Tibial artery (tissue), 4 donors: Measurements from ENCODE around the gene BRICD5.

Source experiments
- DNase-seq, 2 donors: peaks; one replicate each; pipeline ENCODE4 v3.0.0-alpha.2; 2019
- H3K27ac ChIP-seq, 2 donors: fragments of 200-600 bp; sonication (generic) in 1 of 2; 1 replicate in 1 of 2; 2 replicates in 1 of 2; pipeline ENCODE4 v1.5.1; 2018 to 2019; ENCODE audit warnings: mild to moderate bottlenecking in 1 of 2
- H3K27me3 ChIP-seq, 2 donors: fragments of 200-600 bp; sonication (generic) in 1 of 2; one replicate each; pipeline versions ENCODE4 v1.5.1 to v1.6.0; 2016 to 2019
- H3K36me3 ChIP-seq, 3 donors: fragments of 200-600 bp; sonication (generic) in 2 of 3; one replicate each; pipeline ENCODE4 v1.5.1; 2016 to 2019; ENCODE audit warnings: mild to moderate bottlenecking in 2 of 3
- H3K4me1 ChIP-seq, 4 donors: fragments of 200-600 bp; sonication (generic) in 2 of 4; 1 replicate in 3 of 4; 2 replicates in 1 of 4; pipeline ENCODE4 v1.5.1; 2016 to 2019
- H3K4me3 ChIP-seq, 2 donors: fragments of 200-600 bp; sonication (generic) in 1 of 2; 1 replicate in 1 of 2; 2 replicates in 1 of 2; pipeline ENCODE4 v1.5.1; 2018 to 2019; ENCODE audit warnings: mild to moderate bottlenecking in 2 of 2
- H3K9me3 ChIP-seq, 3 donors: fragments of 200-600 bp; sonication (generic) in 1 of 3; one replicate each; pipeline ENCODE4 v1.5.1; 2016 to 2019
- intact Hi-C: fragments of 100-400 bp; cut with DNase I; formaldehyde crosslinking; loops from one replicate; pipeline ENCODE4 v1.15.0; 2023; ENCODE audit warnings: low total_unique reads
- TF ChIP-seq, protein P1 (sequence below), 2 experiments: fragments of 200-600 bp in 1 of 2; fragments of 450-650 bp in 1 of 2; IDR thresholded peaks; one replicate each; pipeline ENCODE4 v1.5.1; 2017 to 2019; ENCODE audit warnings: antibody characterized with exemption in 2 of 2, mild to moderate bottlenecking in 1 of 2, moderate library complexity in 1 of 2

Gene BRICD5

DNA sequence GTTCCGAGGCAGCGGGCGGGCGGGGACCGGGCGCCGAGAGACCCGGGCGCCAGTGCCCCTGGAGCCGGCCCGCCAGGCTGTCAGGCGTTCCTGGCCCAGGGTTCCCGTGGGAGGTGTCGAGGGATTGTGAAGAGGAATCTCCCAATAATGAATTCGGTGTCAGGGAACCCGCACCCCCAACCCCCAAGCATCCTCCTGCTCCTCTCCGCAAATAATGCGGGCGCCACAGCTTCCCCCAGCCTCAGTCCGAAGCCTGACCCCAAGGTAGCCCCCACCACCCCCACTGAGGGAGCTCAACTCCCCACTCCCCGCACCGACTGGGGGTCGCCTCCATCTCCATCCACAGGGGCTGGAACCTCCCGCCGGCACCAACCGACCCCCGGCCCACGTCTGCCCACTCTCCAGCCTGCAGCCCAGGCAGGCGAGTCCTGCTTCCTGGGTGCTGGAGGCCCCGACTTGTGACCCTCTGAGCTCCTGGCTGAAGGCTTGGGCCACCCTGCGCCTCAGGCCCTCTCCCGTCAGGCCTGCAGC lies 13.6 kb downstream of the BRICD5 start:
- peaks cover 0 to 21% (median 16%) of the 10 kb centered on the region in 4 donors for H3K4me1 ChIP-seq
- H3K27ac ChIP-seq, result no peak overlapping the region
- DNase-seq, result no peak
- H3K36me3 ChIP-seq, result no peaks in the 10 kb centered on the region
- peaks cover 2 to 64% of the 10 kb centered on the region in 2 donors for H3K27me3 ChIP-seq
- no peaks in the 10 kb centered on the region for H3K9me3 ChIP-seq
- peak overlapping the region; percentile 32 to 33 for H3K4me3 ChIP-seq
- intact Hi-C loops, result no loop called here
- TF ChIP-seq, protein P1, sequence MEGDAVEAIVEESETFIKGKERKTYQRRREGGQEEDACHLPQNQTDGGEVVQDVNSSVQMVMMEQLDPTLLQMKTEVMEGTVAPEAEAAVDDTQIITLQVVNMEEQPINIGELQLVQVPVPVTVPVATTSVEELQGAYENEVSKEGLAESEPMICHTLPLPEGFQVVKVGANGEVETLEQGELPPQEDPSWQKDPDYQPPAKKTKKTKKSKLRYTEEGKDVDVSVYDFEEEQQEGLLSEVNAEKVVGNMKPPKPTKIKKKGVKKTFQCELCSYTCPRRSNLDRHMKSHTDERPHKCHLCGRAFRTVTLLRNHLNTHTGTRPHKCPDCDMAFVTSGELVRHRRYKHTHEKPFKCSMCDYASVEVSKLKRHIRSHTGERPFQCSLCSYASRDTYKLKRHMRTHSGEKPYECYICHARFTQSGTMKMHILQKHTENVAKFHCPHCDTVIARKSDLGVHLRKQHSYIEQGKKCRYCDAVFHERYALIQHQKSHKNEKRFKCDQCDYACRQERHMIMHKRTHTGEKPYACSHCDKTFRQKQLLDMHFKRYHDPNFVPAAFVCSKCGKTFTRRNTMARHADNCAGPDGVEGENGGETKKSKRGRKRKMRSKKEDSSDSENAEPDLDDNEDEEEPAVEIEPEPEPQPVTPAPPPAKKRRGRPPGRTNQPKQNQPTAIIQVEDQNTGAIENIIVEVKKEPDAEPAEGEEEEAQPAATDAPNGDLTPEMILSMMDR (IDR thresholded peaks at IDR 0.05), result no peak

DNA sequence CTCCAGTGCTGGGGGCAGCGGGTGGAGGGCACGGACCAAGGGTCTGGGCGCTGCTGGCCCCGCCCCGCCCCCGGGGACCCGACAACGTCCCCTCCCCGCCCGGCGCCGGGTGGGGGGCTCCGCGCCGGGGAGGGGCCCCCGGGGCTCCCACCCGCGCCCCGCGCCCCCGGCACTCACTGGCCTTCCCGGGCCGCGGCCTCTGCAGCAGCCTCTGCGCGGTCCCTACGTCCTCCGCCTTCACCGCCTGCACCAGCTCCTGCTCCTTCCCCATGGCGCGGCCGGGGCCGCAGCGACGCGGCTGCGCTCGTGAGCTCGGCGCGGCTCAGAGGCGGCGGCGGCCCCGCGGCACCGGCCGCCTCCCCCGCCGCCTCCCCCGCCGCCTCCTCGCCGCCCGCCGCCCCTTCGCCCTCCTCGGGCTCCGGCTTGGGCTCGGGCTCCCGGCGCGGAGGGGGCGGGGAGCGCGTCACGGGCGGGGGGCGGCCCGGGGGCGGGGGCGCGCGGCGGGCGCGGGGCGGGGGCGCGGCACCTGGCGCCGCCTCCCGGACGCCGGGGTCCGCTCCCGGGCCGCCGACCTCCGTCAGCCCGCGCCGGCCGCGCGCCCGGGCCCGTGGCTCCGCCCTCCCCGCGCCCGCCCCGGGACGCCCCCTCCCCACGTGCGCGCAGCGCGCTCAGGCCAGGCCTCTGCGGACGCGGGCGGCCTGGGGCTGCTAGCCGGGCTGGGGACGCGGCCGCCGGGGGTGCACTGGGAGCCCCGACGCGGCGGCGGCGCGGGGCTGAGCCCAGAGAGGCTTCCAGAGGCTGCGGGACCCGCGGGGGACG lies 14.3 kb downstream of the BRICD5 start, which contains the start of gene CASKIN1:
Gene CASKIN1 (minus strand): TSS at position 444 of the 819 bp plus-strand sequence. CDS start 173 bp downstream, at position 271.
- peaks cover 0 to 21% (median 16%) of the 10 kb centered on the region in 4 donors for H3K4me1 ChIP-seq
- H3K27me3 ChIP-seq, result peaks cover 2 to 64% of the 10 kb centered on the region in 2 donors
- TF ChIP-seq, protein P1 (IDR thresholded peaks at IDR 0.05), result no peak
- intact Hi-C loops, result no loop called here
- no peaks in the 10 kb centered on the region for H3K9me3 ChIP-seq
- no peaks in the 10 kb centered on the region for H3K36me3 ChIP-seq
- H3K27ac ChIP-seq, result no peak within 1 kb of the TSS
- no peak for DNase-seq
- H3K4me3 ChIP-seq, result peak within 1 kb of the TSS; percentile 33 to 50

DNA sequence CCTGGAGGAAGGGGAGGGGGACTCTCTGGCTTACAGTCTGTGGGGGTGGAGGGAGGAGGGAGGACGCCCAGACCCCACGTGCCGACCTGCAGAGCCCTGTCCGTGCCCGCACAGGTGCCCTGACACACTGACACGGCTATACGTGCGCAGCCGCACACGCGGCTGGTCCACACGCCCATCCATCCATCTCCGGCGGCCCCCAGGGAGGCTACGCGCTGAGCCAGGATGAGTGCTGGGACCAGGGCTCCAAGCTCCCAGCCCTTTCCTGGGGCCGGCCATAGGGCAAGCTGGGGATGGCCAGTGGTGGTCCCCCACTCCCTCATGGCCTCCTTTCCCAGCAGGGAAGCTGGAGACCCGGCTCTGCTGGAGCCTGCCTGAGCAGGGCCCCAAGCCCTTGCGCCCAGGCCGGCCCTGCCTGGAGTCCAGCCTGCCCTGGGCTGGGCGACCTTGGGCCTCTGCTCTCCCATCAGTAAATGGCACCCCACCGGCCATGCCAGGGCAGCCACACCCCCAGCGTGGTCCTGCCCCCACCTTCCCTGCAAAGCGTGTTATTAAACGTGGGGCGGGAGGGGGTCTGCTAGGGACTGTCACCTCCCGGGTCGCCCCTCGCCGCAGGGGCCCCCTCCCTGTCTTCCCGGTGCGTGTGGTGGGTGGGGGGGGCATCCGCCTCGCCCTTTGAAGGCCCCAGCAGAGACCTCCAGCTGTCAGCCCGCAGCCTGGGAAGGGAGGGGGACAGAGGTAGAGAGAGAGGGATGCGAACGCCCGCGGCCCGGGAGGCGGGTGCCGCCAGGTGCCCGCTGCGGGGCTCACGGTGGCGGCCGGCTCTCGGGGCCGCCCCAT lies 15.1 kb downstream of the BRICD5 start:
- intact Hi-C loops, result no loop called here
- Histone ChIP-seq H3K27me3 (peaks cover 2 to 64% of the 10 kb centered on the region in 2 donors), H3K27ac (no peak overlapping the region), H3K9me3 (no peaks in the 10 kb centered on the region), H3K4me3 (peak overlapping the region; percentile 33 to 50), H3K36me3 (no peaks in the 10 kb centered on the region), H3K4me1 (peaks cover 0 to 21% (median 16%) of the 10 kb centered on the region in 4 donors)
- no peak for DNase-seq
- TF ChIP-seq, protein P1 (IDR thresholded peaks at IDR 0.05), result no peak

DNA sequence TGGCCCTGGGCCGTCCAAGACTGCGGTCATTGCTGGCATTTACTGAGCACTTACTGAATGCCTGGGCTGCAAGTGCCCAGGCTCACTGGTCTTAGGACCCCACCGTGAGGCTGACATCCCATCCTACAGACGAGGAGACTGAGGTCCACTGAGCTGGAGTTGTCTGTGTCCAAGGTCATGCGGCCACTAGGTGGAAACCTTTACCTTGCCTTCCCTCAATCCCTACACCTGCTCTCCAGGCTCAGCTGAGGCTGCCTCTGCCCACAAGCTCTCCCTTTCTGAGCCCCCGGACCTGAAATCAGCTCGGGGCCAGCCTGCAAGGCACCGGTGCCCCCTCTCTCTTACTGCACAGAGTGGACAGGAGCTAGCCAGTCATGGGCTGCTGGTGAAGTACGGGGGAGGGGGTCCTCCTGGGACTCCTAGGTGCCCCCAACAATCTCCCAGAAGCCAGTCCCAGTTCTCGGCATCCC lies 15.8 kb downstream of the BRICD5 start:
- intact Hi-C loops, result no loop called here
- Histone ChIP-seq H3K4me3 (no peak overlapping the region), H3K9me3 (no peaks in the 10 kb centered on the region), H3K27me3 (peaks cover 2 to 64% of the 10 kb centered on the region in 2 donors), H3K36me3 (no peaks in the 10 kb centered on the region), H3K27ac (no peak overlapping the region), H3K4me1 (peaks cover 0 to 21% (median 16%) of the 10 kb centered on the region in 4 donors)
- TF ChIP-seq, protein P1 (IDR thresholded peaks at IDR 0.05), result peak in 1 of 2 experiments; percentile 25
- DNase-seq, result no peak

DNA sequence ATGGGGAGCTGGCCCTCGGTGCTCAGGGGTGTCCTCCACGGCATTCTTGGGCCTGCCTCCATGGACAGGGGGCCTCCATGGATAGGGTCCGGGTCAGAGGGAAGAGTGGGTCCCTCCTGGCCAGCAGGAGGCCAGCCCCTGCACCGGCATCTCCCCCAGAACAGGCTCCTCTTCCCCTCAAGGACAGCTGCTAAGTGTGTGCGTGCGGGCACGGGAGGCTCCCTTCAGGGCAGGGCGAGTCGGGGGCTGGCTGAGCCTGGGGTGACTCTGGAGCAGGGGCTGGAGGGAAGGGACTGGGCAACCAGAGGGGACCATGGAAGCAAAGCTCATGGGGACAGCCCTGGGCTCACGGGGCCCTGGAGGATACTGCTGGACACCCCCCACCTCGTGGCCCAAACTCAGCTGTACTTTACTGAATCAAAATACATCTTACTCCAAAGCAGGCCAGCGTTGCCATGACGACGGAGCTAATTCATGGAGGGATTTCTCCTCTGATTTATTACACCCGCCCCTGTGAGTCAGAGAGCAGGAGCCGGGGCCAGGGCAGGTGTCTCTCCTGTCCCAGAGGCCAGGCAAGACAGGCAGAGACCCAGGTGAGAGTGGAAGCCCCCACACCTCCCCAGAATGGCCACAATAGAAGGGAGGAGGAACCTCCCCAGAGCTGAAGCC lies 16.4 kb downstream of the BRICD5 start:
- TF ChIP-seq, protein P1 (IDR thresholded peaks at IDR 0.05), result no peak
- intact Hi-C loops, result no loop called here
- DNase-seq, result no peak
- Histone ChIP-seq H3K4me1 (peaks cover 0 to 21% (median 16%) of the 10 kb centered on the region in 4 donors), H3K9me3 (no peaks in the 10 kb centered on the region), H3K4me3 (no peak overlapping the region), H3K36me3 (no peaks in the 10 kb centered on the region), H3K27ac (no peak overlapping the region), H3K27me3 (peaks cover 2 to 61% of the 10 kb centered on the region in 2 donors)
